Measurements from ENCODE around the gene TMED5.

GRCh38 chr1:93215322-93215721, 35.1 kb upstream of the TMED5 start:
- TF ChIP-seq POLR2A (IDR thresholded peaks at IDR 0.05) = no peak
- no peak for TF ChIP-seq CTCF (IDR thresholded peaks at IDR 0.05)

Data from right lobe of liver (tissue), 4 donors.